ENCODE data around the gene CYB561. TPM values are rescaled to one million over a fixed set of nuclear protein-coding genes. Genes with fewer than 3 reads are reported as not detected.

Gene CYB561
- total RNA-seq, 1 experiment from 2014 or later, result 35.1 TPM

DNA sequence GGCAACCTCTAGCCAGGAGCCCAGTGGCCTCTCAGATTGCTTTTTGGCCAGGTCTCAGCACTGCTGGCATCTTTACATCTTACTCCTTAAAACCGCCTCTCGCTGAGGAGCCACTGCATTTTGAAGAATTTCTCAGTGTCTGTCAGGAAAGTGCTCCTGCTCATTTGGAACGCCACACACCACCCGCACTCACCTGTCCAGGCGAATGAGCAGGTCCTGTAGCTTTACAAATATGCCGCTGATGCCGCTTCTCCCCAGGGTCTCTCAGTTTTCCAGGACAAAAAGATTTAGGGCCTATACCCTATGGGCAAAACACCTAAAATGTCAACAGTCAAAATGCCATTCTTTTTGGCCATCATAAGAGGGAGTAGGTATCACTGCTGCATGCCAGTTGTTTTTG is 22.1 kb downstream of the CYB561 start (continued):
- TF ChIP-seq, protein P1, sequence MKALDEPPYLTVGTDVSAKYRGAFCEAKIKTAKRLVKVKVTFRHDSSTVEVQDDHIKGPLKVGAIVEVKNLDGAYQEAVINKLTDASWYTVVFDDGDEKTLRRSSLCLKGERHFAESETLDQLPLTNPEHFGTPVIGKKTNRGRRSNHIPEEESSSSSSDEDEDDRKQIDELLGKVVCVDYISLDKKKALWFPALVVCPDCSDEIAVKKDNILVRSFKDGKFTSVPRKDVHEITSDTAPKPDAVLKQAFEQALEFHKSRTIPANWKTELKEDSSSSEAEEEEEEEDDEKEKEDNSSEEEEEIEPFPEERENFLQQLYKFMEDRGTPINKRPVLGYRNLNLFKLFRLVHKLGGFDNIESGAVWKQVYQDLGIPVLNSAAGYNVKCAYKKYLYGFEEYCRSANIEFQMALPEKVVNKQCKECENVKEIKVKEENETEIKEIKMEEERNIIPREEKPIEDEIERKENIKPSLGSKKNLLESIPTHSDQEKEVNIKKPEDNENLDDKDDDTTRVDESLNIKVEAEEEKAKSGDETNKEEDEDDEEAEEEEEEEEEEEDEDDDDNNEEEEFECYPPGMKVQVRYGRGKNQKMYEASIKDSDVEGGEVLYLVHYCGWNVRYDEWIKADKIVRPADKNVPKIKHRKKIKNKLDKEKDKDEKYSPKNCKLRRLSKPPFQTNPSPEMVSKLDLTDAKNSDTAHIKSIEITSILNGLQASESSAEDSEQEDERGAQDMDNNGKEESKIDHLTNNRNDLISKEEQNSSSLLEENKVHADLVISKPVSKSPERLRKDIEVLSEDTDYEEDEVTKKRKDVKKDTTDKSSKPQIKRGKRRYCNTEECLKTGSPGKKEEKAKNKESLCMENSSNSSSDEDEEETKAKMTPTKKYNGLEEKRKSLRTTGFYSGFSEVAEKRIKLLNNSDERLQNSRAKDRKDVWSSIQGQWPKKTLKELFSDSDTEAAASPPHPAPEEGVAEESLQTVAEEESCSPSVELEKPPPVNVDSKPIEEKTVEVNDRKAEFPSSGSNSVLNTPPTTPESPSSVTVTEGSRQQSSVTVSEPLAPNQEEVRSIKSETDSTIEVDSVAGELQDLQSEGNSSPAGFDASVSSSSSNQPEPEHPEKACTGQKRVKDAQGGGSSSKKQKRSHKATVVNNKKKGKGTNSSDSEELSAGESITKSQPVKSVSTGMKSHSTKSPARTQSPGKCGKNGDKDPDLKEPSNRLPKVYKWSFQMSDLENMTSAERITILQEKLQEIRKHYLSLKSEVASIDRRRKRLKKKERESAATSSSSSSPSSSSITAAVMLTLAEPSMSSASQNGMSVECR (CRISPR knock-in tag; IDR thresholded peaks at IDR 0.05; ENCODE audit: borderline replicate concordance), result no peak

GRCh38 chr17:63423251-63423950 is 22.7 kb downstream of the CYB561 start:
- CTCF ChIA-PET, result interaction anchor here (1.3 to 7.0 kb wide), 6 partner anchors 13 to 272 kb away, joined by 3 to 121 read pairs (median 44); partner anchors contain the start of gene MAP3K3
- no peak for TF ChIP-seq IRF2 (CRISPR knock-in tag; IDR thresholded peaks at IDR 0.05; ENCODE audit: borderline replicate concordance, low read depth)
- no peak for TF ChIP-seq TEAD1 (CRISPR knock-in tag; IDR thresholded peaks at IDR 0.05)
- TF ChIP-seq ATF1 (CRISPR knock-in tag; IDR thresholded peaks at IDR 0.05), result no peak
- TF ChIP-seq, protein P2, sequence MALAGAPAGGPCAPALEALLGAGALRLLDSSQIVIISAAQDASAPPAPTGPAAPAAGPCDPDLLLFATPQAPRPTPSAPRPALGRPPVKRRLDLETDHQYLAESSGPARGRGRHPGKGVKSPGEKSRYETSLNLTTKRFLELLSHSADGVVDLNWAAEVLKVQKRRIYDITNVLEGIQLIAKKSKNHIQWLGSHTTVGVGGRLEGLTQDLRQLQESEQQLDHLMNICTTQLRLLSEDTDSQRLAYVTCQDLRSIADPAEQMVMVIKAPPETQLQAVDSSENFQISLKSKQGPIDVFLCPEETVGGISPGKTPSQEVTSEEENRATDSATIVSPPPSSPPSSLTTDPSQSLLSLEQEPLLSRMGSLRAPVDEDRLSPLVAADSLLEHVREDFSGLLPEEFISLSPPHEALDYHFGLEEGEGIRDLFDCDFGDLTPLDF (CRISPR knock-in tag; IDR thresholded peaks at IDR 0.05), result no peak
- TF ChIP-seq ETV6 (CRISPR knock-in tag; IDR thresholded peaks at IDR 0.05), result no peak
- no peak for TF ChIP-seq SMAD4 (CRISPR knock-in tag; IDR thresholded peaks at IDR 0.05)
- no peak for TF ChIP-seq GRHL2 (CRISPR knock-in tag; IDR thresholded peaks at IDR 0.05; ENCODE audit: insufficient replicate concordance, severe bottlenecking)
- no peak for TF ChIP-seq MYBL2 (CRISPR knock-in tag; IDR thresholded peaks at IDR 0.05)
- no peak for TF ChIP-seq STAT6 (CRISPR knock-in tag; conservative IDR thresholded peaks at IDR 0.05; ENCODE audit: low read depth)
- H3K4me3 Mint-ChIP-seq, result no peak overlapping the region

GRCh38 chr17:63421681-63422645 is 24.1 kb downstream of the CYB561 start:
- ChIA-PET CTCF (interaction anchor here (0.5 to 1.3 kb wide), 2 partner anchors 198 to 200 kb away, joined by 3 read pairs; partner anchors contain the start of gene MAP3K3), POLR2A (no interaction called here)
- Mint-ChIP-seq H3K27me3 (ENCODE audit: low read depth) (no peaks in the 10 kb centered on the region), H3K9me3 (no peaks in the 10 kb centered on the region), H3K4me1 (peaks cover 15% of the 10 kb centered on the region), H3K4me3 (no peak overlapping the region), H3K27ac (no peak overlapping the region), H3K36me3 (peaks cover 4% of the 10 kb centered on the region; the same call in 1 of the 2 replicates)
- TF ChIP-seq MYBL2 (CRISPR knock-in tag; IDR thresholded peaks at IDR 0.05), result no peak
- TF ChIP-seq, protein P3, sequence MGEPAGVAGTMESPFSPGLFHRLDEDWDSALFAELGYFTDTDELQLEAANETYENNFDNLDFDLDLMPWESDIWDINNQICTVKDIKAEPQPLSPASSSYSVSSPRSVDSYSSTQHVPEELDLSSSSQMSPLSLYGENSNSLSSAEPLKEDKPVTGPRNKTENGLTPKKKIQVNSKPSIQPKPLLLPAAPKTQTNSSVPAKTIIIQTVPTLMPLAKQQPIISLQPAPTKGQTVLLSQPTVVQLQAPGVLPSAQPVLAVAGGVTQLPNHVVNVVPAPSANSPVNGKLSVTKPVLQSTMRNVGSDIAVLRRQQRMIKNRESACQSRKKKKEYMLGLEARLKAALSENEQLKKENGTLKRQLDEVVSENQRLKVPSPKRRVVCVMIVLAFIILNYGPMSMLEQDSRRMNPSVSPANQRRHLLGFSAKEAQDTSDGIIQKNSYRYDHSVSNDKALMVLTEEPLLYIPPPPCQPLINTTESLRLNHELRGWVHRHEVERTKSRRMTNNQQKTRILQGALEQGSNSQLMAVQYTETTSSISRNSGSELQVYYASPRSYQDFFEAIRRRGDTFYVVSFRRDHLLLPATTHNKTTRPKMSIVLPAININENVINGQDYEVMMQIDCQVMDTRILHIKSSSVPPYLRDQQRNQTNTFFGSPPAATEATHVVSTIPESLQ (CRISPR knock-in tag; IDR thresholded peaks at IDR 0.05), result no peak
- TF ChIP-seq, protein P4, sequence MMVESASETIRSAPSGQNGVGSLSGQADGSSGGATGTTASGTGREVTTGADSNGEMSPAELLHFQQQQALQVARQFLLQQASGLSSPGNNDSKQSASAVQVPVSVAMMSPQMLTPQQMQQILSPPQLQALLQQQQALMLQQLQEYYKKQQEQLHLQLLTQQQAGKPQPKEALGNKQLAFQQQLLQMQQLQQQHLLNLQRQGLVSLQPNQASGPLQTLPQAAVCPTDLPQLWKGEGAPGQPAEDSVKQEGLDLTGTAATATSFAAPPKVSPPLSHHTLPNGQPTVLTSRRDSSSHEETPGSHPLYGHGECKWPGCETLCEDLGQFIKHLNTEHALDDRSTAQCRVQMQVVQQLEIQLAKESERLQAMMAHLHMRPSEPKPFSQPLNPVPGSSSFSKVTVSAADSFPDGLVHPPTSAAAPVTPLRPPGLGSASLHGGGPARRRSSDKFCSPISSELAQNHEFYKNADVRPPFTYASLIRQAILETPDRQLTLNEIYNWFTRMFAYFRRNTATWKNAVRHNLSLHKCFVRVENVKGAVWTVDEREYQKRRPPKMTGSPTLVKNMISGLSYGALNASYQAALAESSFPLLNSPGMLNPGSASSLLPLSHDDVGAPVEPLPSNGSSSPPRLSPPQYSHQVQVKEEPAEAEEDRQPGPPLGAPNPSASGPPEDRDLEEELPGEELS (CRISPR knock-in tag; IDR thresholded peaks at IDR 0.05), result no peak
- ATAC-seq (no peak), DNase-seq (ENCODE audit: low spot score) (no peak)

More at GRCh38 chr17:63423251-63423950, 22.7 kb downstream of the CYB561 start:
- ATAC-seq (no peak), DNase-seq (ENCODE audit: low spot score) (no peak)
- Mint-ChIP-seq H3K27ac (peak overlapping the region; percentile 29; the same call in 1 of the 2 replicates), H3K27me3 (ENCODE audit: low read depth) (no peaks in the 10 kb centered on the region), H3K4me1 (peaks cover 29% of the 10 kb centered on the region), H3K36me3 (peaks cover 4% of the 10 kb centered on the region; the same call in 1 of the 2 replicates), H3K9me3 (no peaks in the 10 kb centered on the region)
- POLR2A ChIA-PET, result interaction anchor here (0.6 kb wide), 1 partner anchor 290 kb away, joined by 4 read pairs; no protein-coding TSS in a partner anchor

Data from WTC11 (cell line).